ENCODE data around the gene EGFR.

Gene EGFR

GRCh38 chr7:55234408-55234807 is 215.6 kb downstream of the EGFR start:
- no peak for DNase-seq

DNA sequence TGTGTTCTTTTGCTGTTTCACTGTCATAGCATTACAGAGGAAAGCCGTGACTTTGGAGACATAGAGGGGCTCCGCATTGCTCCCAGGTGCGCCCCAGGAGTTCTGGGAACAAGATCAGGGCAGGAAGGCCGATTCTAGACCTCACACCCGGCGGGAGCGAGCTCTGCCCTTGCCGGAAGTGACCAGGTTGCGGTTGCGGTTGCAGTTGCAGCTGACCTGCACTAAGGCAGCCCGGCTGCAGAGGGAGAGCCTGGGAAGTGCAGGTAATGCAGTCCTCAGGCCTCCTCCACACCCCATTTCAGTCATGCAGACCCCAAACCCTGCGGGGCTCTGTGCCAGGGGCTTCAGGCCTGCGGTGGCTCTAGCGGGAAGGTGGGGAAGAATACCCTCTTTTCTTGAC is 216.3 kb downstream of the EGFR start:
- DNase-seq, result no peak

DNA sequence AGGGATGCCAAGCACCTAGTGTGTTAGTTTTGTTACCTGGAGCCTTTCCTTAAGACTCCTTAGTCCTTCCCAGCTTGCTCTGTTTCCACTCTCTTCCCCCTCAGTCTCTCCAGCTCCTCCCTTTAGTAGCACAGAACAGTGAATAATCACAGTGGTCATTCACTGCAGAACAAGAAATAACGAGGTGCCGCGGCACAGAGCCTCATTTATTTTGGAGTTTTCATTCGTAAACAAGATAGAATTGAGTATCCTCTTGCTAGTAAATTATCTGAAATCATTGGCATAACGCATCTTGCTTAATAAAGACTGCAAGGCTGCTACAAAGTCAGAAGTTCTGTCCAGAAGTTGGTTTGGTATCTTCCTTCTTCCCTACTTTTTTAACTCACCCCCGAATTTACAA is 217.0 kb downstream of the EGFR start:
- DNase-seq, result no peak

DNA sequence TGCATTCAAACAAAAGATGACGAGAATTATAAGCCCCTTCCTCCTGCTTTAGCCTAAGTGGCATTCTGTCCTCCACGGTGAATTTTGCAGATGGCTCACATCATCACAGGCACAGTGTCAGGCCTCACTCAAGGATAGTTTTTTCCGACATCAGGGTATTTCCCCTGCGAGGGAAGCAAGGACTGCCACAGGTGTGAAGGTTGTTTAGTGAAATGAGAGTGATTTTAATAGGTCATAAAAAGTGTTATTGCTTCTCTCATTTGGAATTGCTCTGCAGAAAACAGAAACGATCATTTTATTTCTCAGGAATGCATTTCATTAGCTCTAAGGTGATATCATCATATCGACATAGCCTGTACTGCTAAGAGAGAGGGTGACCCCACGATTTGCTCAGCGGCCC is 217.7 kb downstream of the EGFR start:
- DNase-seq, result no peak

- DNase-seq, result no peak
Measured at GRCh38 chr7:55237156-55237893, 218.5 kb downstream of the EGFR start.

DNA sequence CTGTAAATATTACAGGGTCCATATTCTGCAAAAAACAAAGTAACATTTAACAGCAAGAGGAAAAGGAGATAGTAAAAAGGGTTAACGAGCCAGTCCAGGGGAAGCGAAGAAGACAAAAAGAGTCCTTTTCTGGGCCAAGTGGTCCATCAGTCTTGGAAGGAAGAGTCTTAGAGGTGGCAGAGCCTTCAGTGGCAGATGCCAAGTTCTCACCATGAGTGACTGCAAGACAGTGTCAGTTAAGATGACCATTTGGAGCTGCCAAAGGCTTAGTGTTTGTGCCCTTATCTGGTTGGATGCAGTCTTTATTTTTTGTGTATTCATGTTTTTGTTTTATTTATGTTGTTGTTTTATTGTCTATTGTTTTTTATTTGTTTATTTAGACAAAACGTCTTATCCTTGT is 220.6 kb downstream of the EGFR start:
- DNase-seq, result no peak

- DNase-seq, result no peak
Measured at GRCh38 chr7:55240418-55241142, 221.8 kb downstream of the EGFR start.

GRCh38 chr7:55241958-55242357 is 223.1 kb downstream of the EGFR start:
- no peak for DNase-seq

DNA sequence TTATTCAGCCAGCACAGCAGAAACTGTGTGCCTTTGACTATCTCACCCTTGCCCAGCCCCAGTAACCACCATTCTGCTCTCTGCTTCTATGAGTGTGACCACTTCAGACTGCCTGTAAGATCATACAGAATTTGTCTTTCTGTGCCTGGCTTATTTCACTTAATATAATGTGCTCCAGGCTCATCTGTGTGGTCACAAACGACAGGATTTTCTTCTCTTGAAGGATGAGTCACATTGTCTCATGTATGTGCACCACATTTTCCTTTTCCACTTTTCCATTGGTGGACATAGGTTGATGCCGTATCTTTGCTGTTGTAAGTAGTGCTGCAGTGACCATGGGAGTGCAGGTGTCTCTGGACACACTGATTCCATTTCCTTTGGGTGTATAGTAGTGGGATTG is 223.8 kb downstream of the EGFR start:
- no peak for DNase-seq

- DNase-seq, result no peak
Measured at GRCh38 chr7:55244006-55244745, 225.4 kb downstream of the EGFR start.

GRCh38 chr7:55245271-55245723 is 226.5 kb downstream of the EGFR start:
- DNase-seq, result no peak

DNA sequence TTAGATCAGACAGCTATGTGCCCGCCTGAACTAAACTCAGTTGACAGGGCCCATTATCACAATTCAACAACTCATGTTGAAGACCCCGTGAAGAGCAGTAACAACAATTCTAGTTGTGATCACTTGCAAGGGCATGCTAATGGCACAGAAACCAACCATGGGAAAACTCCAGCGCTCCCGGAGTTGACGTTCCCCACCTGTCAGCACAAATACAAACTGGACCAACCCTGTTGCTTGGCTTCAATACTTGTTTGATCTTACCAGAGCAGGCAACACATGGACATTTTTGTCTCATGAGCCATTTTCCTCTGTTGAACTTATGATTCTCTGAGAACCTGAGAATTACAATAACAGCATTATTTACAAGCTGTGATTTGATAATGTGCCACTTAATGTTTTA is 227.4 kb downstream of the EGFR start:
- no peak for DNase-seq

- DNase-seq, result no peak
Measured at GRCh38 chr7:55247428-55247827, 228.6 kb downstream of the EGFR start.

DNA sequence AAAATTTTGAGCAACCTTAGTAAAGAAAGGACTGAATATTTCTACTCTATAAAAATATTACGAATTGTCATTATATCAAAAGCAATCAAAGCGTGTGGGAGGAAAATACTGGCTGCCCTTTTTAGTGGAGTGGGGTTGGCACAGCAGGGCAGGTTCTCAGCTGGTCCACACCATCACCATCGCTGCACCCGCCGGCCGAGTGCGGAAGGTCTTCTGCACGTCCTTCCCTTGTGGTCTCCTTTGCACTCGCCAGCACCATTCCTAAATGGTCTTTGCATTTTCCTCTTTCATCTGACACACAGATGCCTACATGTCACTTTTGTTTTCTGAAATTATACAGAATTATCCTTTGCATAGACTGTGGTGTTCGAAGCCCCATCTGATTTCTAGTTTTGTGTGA is 229.7 kb downstream of the EGFR start:
- DNase-seq, result no peak

- DNase-seq, result no peak
Measured at GRCh38 chr7:55249332-55249731, 230.5 kb downstream of the EGFR start.

DNA sequence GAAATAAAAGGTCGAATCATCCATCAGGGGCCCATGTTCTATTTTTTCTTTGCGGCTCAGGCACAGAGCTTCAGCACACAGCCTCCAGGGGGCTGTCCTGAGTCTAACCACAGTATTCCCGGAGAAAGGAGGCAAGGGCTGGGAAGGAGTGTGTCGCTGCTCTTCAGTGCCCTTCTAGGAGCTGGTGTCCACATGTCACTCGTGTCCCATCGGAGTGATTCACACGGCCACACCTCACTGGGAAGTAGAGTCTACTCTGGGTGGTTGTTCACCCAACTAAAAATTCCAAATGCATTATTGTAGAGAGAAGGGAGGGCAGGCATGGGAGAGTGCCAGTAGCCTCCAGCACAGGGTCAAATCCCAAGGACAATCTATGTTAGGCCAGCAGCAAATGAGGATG is 231.5 kb downstream of the EGFR start:
- DNase-seq, result no peak

DNA sequence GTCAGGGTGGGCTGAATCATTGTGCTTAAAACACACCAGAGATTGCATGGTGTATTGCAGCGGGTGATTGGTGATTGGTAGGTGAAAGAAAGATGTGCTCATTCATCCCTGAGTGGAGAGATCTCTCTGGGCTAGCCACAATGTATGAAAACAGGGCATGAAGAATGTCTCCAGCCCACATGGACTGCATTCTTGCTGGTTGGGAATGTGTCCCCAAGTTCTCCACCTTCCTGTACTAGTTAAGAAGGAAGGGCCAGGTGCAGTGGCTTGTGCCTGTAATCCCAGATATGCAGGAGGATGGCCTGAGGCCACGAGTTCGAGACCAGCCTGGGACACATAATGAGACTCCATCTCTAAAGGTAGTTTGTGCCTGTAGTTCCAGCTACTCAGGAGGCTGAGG is 232.5 kb downstream of the EGFR start:
- no peak for DNase-seq

DNA sequence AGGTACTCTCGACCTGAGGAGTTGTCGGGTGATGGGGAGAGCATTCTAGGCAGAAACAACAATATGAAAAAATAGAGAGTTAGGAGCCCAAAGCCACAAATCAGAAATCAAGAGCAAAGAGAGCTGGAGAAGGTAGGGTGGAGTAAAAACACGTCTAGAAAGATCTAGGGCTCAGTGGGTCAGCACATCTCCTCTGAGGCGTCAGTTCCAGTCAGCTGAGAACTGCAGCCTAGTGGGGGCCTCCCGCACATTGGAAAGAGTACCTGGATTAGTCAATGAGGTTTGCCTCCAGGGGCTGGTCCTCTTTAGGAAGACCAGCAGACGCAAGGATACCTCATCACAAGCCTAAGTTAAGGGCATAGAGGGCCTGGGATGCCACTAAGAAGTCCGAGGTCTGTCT is 233.1 kb downstream of the EGFR start:
- DNase-seq, result no peak

DNA sequence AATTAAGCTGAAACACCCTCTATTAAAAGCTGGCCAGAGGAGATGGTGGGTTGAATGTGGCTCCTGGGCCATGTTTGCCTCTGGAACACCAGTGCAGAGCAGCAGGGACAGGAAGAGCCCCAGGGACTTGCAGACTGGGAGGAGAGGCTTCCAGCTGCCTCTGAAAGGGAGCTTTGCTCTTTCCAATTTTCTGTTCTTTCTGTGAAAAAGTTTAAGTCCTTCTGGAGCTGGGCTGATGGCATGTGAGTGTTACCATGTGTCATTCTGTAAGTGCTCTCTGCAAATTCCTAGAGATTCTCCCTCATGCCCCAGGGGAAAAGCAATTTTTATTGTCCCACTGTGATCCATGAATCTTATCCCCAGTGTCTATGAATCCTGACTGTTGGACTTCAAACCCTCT is 233.6 kb downstream of the EGFR start:
- no peak for DNase-seq

GRCh38 chr7:55253188-55253587 is 234.4 kb downstream of the EGFR start:
- no peak for DNase-seq

DNA sequence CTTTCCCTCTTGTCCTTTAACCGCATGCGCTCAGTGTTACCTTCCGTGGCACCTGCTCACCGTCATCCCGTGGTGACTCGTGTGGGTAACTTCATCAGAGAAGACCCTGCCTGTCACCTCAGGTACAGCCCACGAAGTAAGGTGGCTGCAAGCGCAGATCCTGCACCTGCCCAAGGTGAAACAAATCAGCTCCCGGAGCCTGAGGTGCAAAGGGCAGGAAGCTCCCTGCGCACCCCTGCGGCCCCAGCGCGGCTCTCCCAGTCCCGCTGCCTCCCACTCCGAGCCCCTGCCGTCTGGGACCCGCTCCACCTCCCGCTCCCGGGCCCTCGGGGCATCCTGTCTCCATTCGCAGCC is 235.4 kb downstream of the EGFR start:
- DNase-seq, result no peak

- DNase-seq, result peak; percentile 77 to 82
Measured at GRCh38 chr7:55254596-55255495, 236.0 kb downstream of the EGFR start.
